ENCODE data around the gene HMGXB4.

HMGXB4 gene

DNA sequence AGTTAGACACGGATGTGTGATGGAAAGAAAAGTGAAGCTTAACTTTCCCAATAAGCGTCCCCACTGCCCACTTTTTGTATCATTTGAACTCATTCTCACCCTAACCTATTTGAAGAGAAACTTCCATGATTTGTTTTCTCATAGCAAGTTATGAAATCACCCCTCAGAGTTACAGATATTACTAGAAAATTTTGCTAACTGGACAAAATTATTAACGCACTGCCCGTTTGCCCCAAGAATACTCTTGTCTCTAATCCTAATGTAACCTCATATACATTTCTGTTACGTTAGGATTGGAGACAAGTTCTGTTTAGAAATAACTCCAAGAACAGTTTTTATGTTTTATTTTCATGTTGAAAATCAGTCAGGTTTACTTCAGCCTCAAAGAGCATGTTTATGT lies 67.9 kb downstream of the HMGXB4 start:
- DNase-seq (ENCODE audit: extremely low read depth in 1 of 2, low read depth in 1 of 2): no peak

DNA sequence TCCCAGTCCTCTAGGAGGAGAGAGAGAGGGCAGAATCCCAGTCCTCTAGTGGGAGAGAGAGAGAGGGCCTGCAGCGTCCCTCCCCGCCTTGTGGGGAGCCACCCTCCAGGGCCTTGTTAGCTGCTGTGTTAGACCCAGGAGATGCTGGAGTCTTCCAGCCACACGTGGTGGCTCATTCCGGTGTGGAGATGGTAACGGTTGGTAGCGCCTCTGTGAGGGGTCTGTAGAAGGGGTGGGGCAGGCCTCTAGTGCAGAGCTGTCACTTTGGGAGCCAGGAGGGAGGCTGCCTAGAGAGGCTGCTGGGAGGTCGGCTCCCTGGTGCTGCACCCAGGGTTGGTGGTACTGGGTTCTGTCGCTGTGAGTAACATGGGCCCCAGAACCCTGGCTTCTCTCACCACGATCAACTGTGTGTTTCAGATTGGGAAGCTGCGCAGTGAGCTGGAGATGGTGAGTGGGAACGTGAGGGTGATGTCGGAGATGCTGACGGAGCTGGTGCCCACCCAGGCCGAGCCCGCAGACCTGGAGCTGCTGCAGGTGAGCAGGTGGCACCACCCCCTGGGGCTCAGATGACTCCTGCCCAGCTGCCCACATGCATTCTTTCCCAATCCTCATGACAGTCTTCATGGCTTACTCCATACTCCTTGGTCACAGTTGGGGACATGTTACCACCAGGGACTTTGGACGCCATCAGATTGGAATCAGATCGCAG lies 69.7 kb downstream of the HMGXB4 start:
- no peak for DNase-seq (ENCODE audit: extremely low read depth in 1 of 2, low read depth in 1 of 2)

DNA sequence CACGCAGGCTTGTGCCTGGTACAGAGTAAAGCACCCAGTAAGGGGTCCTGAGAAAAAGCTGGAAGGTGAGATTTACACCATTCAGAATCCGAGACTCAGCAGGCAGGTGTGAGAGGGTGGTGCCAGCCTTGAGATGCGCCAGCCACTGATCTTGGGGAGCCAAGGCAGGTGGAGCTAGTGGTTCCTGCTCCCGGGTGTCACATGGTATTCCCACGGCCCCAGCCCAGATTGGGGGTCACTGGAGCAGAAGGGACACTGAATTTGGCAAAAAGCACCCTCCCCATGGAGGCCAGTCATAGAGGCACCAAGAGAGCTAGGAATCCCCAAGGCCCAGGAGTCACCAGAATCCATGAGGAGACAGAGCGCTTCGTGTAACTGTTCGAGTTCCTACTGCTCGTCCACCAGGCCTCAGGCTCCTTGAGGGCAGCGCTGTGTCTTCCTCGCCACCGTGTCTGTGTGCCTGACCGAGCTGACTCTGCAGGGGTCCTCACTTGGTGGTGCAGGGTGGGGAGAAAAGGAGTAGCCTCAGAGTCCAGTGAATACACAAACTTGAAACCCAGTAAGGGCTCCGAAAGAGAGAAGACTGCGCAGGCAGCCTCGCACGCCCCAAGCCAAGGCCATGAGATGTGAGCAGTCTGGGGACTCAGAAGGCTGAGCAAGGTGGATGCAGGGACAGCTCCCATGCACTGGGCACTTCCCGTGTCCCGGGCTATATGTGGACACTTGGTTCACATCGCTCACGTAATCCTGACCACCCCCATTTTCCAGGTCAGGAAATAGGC lies 70.6 kb downstream of the HMGXB4 start:
- DNase-seq (ENCODE audit: extremely low read depth in 1 of 2, low read depth in 1 of 2): no peak

DNA sequence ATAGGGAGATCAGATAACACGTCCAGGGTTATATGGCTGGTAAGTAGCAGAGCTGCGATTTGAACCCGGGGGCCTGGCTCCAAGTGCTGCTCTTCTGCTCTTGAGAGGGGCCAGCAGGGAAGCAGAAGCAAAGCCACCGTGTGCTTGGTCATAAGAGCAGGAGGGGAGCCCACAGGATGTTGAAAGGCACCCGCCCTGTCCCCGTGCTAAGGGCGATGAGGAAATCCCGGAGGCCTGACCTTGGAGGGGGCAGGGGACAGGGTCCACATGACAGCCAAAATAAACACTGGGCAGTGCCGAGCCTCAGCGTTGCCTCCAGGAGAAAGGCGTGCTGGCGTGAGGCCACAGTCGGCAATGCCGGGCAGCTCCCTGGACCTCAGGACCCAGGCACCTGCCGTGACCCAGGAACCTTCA lies 71.2 kb downstream of the HMGXB4 start:
- no peak for DNase-seq (ENCODE audit: extremely low read depth in 1 of 2, low read depth in 1 of 2)

DNA sequence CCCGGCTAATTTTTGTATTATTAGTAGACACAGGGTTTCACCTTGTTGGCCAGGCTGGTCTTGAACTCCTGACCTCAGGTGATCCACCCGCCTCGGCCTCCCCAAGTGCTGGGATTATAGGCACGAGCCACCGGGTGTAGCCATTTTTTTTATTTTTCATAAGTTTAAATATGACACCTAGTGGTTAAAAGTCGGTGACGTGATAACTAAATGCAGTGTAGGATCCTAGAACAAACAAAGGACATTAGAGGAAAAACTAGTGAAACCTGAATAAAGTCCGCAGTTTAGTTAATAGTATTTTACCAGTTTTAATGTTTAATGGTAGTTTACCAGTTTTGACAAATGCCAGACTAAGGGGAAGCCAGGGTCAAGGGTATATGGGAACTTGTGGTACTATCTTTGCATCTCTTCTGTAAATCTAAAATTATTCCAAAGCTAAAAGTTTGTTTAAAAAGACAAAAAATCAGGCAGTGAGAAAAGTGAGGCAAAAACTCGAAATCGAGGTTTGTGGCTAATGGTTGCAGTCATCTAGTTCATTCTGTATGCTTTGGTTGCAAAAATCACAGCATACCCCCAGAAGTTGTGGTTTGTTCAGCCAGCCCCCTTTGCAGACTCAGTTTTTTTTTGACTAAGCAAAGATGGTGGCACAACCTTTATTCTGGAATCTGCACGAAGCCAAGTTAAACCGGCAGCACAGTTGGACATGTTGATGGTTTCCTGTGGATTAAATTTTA lies 72.0 kb downstream of the HMGXB4 start:
- no peak for DNase-seq (ENCODE audit: extremely low read depth in 1 of 2, low read depth in 1 of 2)

DNA sequence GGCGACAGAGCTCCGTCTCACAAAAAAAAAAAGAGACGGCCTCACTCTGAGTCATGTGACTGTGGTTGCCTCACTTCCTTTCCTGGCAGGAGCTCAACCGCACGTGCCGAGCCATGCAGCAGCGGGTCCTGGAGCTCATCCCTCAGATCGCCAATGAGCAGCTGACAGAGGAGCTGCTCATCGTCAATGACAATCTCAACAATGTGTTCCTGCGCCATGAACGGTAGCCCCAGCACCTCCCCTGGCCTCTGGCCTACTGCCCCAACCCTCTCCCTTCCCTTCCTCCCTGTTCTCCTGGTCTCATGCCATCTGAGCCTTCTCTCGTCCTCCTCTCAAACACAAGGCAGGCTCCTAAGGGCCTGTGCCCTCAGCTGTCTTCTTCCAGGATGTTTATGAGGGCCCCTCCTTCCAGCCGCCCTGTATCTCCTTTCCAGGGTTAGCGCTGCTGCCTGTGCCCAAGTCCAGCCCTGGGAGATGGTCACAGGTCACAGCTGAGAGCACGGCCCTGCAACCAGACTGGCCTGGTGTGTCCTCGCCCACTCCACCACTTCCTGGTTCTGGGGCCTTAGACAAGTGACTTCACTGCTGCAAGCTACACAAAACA lies 73.1 kb downstream of the HMGXB4 start:
- peak in 1 of 2 donors; percentile 55 for DNase-seq (ENCODE audit: extremely low read depth in 1 of 2, low read depth in 1 of 2)

DNA sequence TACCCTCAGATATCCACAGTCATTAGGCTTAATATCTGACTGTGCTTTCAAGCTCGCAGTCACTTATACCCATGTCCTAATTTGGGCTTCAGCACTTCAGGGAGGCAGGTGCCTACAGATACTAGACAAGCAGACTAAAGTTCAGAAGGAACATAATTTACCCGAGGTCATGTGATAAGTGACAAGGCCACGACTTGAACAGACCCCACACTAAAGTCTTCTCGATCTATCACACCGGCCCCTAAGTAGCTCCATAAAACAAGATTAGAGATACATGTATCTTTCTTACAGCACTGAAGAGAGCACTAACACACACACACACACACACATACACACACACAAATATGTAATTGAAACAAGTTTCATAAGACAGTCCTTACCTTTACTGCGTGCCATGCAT lies 75.0 kb downstream of the HMGXB4 start:
- no peak for DNase-seq (ENCODE audit: extremely low read depth in 1 of 2, low read depth in 1 of 2)

DNA sequence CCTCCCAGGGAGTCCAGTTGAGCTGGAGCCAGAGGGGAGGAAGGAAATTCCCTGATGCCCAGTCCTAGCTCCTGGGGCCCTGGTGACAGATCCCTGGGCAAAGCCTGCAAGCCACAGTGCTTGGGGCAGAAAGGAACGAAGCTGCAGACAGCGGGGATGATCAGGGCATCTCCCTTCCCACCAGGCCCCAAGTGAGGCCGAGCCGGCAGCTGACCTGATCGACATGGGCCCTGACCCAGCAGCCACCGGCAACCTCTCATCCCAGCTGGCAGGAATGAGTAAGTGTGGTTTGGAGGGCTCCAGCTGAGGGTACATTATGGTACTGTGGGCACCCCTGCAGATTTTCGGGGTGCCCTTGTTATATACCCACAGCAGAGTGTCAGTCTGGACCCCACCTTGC lies 75.9 kb downstream of the HMGXB4 start:
- no peak for DNase-seq (ENCODE audit: extremely low read depth in 1 of 2, low read depth in 1 of 2)

DNA sequence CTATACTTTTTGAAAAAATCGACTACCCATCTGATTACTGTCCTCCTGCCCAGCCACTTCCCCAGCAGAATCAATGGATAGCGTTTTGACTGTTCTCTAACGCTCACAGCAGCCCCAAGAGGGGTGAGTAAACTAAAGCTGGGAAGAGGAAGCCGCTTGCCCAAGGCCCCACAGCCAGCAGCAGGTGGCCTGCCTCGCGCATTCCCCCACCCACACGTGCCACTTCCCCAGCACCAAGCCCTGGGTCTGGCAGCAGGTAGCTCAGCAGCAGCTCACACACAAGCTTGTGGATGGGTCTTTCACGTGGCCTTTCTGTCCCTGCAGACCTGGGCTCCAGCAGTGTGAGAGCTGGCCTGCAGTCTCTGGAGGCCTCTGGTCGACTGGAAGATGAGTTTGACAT lies 76.7 kb downstream of the HMGXB4 start:
- peak in 1 of 2 donors; percentile 32 for DNase-seq (ENCODE audit: extremely low read depth in 1 of 2, low read depth in 1 of 2)

DNA sequence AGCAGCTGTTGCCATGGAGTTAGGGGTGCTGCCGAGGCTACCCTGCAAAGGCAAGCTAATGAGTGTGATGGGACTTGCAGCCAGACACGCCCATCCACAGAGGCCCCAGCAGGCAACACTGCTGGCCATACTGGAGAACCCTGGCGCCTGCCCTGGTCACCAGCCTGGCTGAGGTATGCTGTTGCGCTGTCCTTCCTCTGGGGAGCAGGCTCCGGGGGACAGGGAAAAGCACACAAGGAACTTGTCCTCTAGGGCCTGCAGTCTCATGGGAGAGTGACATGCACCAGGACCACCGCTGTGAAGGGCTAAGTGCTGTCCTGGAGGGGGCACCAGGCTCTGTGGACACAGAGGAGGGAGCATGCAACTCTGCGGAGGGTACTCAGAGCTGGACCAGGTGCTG lies 78.2 kb downstream of the HMGXB4 start:
- DNase-seq (ENCODE audit: extremely low read depth in 1 of 2, low read depth in 1 of 2): no peak

DNA sequence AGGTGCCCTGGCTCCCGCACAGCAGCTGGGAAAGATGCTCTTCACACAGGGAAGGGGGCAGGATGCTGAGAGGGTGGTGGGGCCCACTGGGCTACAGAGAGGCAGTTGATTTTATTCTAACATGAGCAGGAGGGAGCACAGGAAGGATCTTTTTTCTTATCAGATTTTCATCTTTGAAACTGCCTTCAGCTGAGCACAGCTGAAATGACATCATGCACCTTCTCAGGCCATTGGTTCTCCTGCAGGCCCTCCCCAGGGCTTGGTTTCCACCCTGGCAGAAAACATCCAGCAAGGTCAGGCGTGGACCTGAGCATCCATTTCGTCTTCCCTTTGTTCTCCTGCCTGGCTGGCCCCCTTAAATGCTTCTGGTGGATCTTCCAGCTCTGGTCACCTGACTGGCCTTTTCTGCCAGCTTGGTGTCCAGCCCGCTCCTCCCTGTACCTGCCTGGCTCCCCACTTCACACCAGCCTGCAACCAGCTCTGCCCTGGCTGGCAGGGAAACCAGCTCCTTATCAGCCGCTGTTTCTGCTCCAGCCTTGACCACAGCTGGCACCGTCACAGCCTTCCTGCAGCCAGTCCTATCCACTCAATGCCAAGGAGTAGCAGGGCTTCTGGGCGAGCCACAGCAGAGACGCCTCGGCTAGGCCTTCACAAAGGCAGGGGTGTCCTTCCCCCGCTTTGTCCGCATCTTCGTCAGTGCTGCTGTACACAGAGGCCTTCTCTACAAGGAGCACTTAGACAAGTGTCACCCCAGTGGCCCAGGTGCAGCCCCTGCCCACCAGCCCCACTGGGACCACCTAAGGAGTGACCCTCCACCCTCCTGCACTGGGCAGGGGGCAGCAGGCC lies 78.9 kb downstream of the HMGXB4 start:
- DNase-seq (ENCODE audit: extremely low read depth in 1 of 2, low read depth in 1 of 2): no peak

DNA sequence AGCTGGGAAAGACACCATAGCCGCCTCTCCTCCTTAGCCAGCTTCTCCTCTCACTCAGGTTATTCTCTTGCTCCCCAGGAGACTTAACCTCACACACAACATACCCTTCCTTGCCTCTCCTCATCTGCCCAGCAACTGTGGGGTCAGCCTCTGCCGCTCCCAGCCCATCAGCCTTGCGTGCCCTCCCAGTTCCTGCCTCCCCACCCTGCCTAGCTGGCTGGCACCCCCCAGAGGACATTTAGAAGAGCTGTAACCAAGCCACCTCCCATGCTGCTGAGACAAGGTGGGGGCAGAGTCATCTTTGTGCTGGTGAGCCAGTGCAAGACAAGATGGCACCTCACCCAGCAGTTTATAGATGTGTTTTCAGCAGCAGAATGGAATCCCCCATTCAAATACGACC lies 80.6 kb downstream of the HMGXB4 start:
- no peak for DNase-seq (ENCODE audit: extremely low read depth in 1 of 2, low read depth in 1 of 2)

DNA sequence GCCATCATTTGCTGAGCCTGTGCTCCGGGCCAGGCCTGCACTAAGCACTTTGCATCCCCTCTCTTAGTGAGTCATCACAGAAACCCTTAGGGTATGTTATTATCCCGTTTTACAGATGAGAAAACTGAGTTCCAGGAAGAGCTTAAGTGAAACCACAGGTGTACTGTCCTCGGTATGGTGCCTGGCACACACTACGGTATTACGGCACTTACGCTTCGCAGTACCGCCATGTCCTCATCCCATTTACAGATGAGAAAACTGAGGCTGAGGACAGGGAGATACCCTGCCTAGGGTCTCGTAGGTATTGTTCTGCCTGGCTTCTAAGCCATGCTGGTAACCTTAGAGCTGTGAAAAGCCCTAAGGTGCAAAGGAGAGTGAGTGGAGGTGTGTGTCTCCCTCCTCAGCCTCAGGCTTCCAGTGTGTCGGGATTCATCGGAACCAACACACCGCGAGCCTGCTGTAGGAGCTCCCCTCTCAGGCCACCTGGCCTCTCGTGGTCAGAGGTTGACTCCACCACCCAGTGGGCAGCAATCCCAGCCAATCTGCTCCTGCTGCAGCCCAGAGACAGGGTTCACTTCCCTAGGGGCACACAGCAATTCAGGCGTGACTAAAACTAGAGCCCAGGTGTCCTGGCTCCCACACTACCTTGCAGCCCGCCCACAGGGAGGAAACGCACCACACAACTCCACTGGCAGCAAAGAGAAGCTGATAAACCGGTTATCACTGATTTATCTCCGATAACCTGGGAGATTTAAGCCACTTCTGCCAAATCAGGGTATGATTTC lies 84.0 kb downstream of the HMGXB4 start:
- DNase-seq (ENCODE audit: extremely low read depth in 1 of 2, low read depth in 1 of 2): no peak

DNA sequence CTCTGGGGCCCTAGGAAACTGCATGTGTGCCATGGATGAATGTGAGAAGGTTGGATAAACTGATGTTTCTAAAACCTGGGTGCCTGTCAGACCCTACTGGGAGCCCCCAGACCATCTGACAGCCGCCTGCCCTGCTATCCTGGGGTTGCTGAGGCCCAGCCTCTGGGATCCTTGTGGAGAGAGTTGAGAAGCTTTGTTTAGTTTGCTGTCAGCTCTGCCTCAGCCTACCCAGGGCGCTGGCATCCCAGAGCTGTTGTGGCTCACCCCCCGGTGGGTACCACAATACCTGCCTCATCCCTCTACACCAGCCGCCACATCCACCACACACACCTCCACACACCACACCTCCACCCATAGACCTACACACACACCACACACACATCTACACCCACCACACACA lies 85.1 kb downstream of the HMGXB4 start:
- no peak for DNase-seq (ENCODE audit: extremely low read depth in 1 of 2, low read depth in 1 of 2)

DNA sequence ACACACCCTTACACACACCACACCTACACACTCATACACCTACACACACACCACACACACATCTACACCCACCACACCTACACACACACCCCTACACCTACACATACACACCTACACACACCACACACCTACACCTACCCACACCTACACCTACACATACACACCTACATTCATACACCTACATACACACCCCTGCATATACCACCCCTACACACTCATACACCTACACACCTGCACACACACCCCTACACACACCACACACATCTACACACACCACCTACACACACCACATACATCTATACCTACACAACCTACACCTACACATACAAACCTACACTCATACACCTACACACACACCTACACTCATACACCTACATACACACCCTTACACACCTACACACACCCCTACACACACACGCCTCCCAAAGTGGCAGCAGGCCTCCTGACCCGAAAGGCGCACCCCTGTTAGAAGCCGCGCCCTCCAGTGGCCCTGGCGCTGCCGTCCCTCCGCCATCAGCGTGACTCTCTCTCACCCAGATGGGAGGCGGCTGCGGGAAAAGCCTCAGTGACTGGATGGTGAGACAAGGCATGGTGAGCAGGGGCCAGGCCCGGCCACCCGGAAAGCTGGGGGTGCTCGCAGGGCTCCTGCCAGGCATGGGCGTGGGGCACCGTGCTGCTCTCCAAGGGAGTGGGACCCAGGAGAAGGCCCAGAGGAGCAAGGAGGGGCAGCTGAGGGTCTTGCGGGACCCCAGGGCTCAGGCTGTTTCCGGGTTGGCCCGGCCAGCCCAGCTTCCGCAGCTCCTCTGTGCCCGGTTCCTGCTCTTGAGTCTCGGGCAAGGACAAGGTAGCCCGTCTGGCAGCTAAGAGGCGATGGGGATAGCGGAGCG lies 86.6 kb downstream of the HMGXB4 start:
- DNase-seq (ENCODE audit: extremely low read depth in 1 of 2, low read depth in 1 of 2): no peak

DNA sequence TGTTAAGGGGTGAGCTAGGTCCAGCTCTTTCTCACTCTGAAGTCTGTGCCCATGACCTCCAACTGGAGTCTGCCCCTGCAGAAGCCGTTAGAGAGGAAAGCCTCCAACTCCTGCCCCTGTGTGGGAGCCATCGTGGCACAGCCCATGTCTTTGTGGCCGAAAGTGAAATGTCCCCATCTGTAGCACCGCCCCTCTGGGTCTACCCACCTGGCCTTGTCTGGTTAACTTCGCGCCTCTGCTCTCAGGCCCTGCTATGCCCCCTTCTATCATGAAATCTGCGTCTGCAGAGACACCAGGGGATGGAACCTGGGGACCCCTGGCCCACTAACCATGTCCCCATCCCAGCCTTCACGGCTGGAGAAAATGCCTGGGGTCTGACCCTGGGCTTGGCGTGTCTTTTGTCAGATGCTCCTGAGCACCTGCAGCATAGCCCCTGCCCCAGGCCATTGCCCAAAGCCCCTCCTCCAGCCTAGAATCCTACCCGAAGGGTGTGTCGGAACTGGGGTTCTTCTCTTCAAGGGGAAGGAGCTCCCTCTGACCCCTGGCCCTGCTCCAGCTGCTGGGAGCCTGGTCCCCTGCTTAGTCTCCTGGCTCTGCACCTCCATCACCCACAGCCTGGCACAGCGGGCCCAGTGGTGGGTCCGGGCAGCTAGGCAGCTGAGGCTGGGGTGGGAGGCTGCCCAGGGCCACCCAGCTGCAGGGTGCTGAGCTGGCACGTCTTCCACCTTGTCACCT lies 87.8 kb downstream of the HMGXB4 start:
- DNase-seq (ENCODE audit: extremely low read depth in 1 of 2, low read depth in 1 of 2): no peak

All from stimulated activated CD8-positive, alpha-beta memory T cell treated with anti-CD3 and anti-CD28 coated beads, Interleukin-7, amount 100 ng/mL, for 48 hours (primary cell).